Nephron (organoid): ENCODE data around the gene CDCA4.

Source experiments
- H3K27ac Mint-ChIP-seq, 3 experiments: 2 replicates each; pipeline ENCODE4 v1.8.0; 2020; ENCODE audit warnings: mixed read lengths in 3 of 3, mild to moderate bottlenecking in 2 of 3, moderate library complexity in 1 of 3
- H3K27me3 Mint-ChIP-seq: 2 replicates; pipeline ENCODE4 v1.8.0; 2021; ENCODE audit warnings: low read depth, mild to moderate bottlenecking, moderate library complexity, mixed read lengths
- H3K36me3 Mint-ChIP-seq: 2 replicates; pipeline ENCODE4 v1.8.0; 2020; ENCODE audit warnings: low read depth, mixed read lengths
- H3K4me1 Mint-ChIP-seq: 2 replicates; pipeline ENCODE4 v1.8.0; 2020; ENCODE audit warnings: mixed read lengths
- H3K4me3 Mint-ChIP-seq, 3 experiments: 2 replicates each; pipeline ENCODE4 v1.8.0; 2020; ENCODE audit warnings: mild to moderate bottlenecking in 3 of 3, mixed read lengths in 3 of 3, moderate library complexity in 2 of 3
- H3K9me3 Mint-ChIP-seq: 2 replicates; pipeline ENCODE4 v1.8.0; 2020; ENCODE audit warnings: mixed read lengths
- CTCF ChIP-seq, 3 experiments: fragments of 200-600 bp; sonication (generic); IDR thresholded peaks; one replicate each; pipeline ENCODE4 v1.5.0; 2021; ENCODE audit warnings: antibody characterized with exemption in 3 of 3; ENCODE audit not compliant: unreplicated experiment in 3 of 3

Gene CDCA4

GRCh38 chr14:104978746-104979691 is 41.9 kb downstream of the CDCA4 start:
- no peaks in the 10 kb centered on the region for H3K9me3 Mint-ChIP-seq
- peak overlapping the region; percentile 60 to 78 (median 62) for H3K4me3 Mint-ChIP-seq
- peaks cover 32% of the 10 kb centered on the region for H3K27me3 Mint-ChIP-seq
- H3K36me3 Mint-ChIP-seq: no peaks in the 10 kb centered on the region
- H3K4me1 Mint-ChIP-seq: peaks cover 38% of the 10 kb centered on the region
- TF ChIP-seq CTCF (IDR thresholded peaks at IDR 0.05; ENCODE audit: unreplicated experiment in 3 of 3): no peak
- peak overlapping the region in 1 of 3 experiments; percentile 1 for H3K27ac Mint-ChIP-seq

GRCh38 chr14:104977681-104978653 is 42.9 kb downstream of the CDCA4 start, which contains the start of gene AHNAK2:
AHNAK2 (minus strand) TSS chr14:104978374; CDS start chr14:104978237, 137 bp downstream.
- H3K9me3 Mint-ChIP-seq: no peaks in the 10 kb centered on the region
- no peaks in the 10 kb centered on the region for H3K36me3 Mint-ChIP-seq

GRCh38 chr14:104977008-104977680 is 43.7 kb downstream of the CDCA4 start:
- H3K9me3 Mint-ChIP-seq: no peaks in the 10 kb centered on the region
- no peaks in the 10 kb centered on the region for H3K36me3 Mint-ChIP-seq
- TF ChIP-seq CTCF (IDR thresholded peaks at IDR 0.05; ENCODE audit: unreplicated experiment in 3 of 3): no peak
- H3K27me3 Mint-ChIP-seq: peaks cover 38% of the 10 kb centered on the region
- peak overlapping the region; percentile 90 to 91 (median 90) for H3K4me3 Mint-ChIP-seq
- peaks cover 34% of the 10 kb centered on the region for H3K4me1 Mint-ChIP-seq
- no peak overlapping the region for H3K27ac Mint-ChIP-seq

More at GRCh38 chr14:104977681-104978653, 42.9 kb downstream of the CDCA4 start, which contains the start of gene AHNAK2:
- H3K4me1 Mint-ChIP-seq: peaks cover 34% of the 10 kb centered on the region
- peak within 1 kb of the TSS; percentile 90 to 91 (median 90) for H3K4me3 Mint-ChIP-seq
- no peak within 1 kb of the TSS for H3K27ac Mint-ChIP-seq
- H3K27me3 Mint-ChIP-seq: peaks cover 33% of the 10 kb centered on the region
- TF ChIP-seq CTCF (IDR thresholded peaks at IDR 0.05; ENCODE audit: unreplicated experiment in 3 of 3): no peak

- H3K36me3 Mint-ChIP-seq: no peaks in the 10 kb centered on the region
- peak overlapping the region; percentile 75 to 80 (median 79) for H3K4me3 Mint-ChIP-seq
- H3K27ac Mint-ChIP-seq: peak overlapping the region in 1 of 3 experiments; percentile 79
- peaks cover 39% of the 10 kb centered on the region for H3K27me3 Mint-ChIP-seq
- no peaks in the 10 kb centered on the region for H3K9me3 Mint-ChIP-seq
- peaks cover 32% of the 10 kb centered on the region for H3K4me1 Mint-ChIP-seq
- peak; percentile 82 to 89 (median 86) for TF ChIP-seq CTCF (IDR thresholded peaks at IDR 0.05; ENCODE audit: unreplicated experiment in 3 of 3)
Measured at GRCh38 chr14:104976198-104977007, 44.5 kb downstream of the CDCA4 start.
